ENCODE results near the gene UIMC1.
A peak's percentile ranks its signal among the peaks of the same experiment; 100 is the strongest.
"Not testable (repeated sequence)": the region's sequence is repeated elsewhere in the genome, so short reads cannot be mapped to it uniquely, and the experiment has no call there.

UIMC1 gene

DNA sequence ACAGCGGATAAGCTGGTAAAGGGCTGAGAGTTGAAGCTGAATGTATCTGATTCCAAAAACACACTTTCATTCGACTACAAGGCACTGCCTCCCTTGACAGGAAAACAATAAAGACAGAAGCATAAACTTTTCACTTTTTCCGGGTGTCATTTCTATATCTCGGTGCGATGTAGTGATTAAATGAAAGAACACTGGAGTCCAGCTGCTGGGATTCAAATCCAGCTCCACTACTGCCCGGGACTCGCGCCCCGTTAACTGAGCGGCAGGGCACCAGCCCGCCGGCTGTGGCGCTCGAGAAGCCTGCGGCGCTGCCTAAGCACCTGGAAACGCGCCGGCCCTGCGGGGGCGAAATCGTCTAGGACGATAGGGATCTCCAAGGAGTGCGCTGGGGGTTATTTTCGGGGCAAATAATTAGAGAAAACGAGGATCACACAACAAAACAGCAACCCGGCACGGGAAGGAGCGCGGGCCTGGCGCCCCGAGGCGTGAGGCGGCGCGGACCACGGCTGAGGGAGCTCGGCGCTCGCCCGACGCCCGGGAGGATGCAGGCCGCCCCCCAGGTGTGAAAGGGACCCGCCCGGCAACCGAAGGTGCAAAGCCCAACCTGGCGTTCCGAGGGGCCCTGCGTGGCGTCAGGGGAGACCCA lies 837 bp downstream of the UIMC1 start:
- peak; percentile 57 for DNase-seq (ENCODE audit: low read depth)

DNA sequence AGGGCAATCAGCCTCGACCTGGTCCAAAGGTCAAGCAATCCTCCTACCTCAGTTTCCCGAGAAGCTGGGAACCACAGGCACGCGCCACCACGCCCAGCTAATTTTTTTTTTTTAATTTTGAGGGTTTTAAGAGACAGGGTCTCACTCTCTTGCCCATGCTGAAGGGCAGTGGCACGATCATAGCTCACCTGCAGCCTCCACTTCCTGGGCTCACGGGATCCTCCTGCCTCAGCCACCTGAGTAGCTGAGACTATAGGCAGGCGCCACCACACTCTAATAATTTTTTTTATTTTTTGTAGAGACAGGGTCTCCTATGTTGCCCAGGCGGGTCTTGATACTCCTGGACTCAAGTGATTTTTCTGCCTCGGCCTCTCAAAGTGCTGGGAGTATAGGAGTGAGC lies 1.6 kb downstream of the UIMC1 start:
- no peak for DNase-seq (ENCODE audit: low read depth)

DNA sequence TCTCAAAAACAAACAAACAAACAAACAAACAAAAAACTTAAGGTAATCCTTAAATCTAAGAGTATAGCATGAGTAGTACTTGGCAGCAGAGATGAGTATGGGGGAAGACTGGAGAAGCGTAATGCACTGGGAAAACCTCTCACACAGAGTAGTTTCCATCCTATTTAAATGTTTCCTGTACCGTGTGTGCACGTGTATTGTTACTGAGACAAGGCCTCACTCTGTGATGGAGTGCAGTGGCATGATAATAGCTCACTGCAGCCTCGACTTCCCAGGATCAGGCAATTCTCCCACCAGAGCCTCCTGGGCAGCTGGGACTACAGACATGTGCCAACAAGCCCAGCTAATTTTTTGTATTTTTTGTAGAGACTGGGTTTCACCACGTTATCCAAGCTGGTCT lies 2.9 kb downstream of the UIMC1 start:
- DNase-seq (ENCODE audit: low read depth) = no peak

DNA sequence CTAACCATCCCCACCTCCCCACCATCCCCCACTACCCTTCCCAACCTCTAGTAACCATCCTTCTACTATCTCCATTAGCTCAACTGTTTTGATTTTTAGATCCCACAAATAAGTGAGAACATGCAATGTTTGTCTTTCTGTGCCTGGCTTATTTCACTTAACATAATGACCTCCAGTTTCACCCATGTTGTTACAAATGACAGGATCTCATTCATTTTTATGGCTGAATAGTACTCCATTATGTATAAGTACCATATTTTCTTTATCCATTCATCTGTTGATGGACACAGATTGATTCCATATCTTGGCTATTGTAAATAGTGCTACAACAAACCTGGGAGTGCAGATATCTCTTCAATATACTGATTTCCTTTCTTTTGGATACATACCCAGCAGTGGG lies 7.1 kb downstream of the UIMC1 start:
- DNase-seq (ENCODE audit: low read depth) = not testable (repeated sequence)

DNA sequence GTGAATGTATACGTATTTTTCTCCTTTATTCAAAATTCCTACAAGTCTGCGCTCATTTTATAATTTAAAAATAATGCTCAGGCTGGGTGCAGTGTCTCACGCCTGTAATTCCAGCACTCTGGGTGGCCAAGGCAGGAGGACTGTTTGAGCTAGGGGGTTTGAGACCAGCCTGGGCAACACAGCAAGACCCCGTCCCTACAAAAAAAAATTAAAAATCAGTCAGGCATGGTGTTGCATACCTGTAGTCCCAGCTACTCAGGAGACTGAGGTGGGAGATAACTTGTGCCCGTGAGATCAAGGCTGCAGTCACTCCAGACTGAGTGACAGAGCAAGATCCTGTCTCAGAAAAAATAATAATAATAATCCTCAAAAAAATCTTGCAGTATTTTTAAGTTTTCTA lies 7.8 kb downstream of the UIMC1 start:
- DNase-seq (ENCODE audit: low read depth) = no peak

DNA sequence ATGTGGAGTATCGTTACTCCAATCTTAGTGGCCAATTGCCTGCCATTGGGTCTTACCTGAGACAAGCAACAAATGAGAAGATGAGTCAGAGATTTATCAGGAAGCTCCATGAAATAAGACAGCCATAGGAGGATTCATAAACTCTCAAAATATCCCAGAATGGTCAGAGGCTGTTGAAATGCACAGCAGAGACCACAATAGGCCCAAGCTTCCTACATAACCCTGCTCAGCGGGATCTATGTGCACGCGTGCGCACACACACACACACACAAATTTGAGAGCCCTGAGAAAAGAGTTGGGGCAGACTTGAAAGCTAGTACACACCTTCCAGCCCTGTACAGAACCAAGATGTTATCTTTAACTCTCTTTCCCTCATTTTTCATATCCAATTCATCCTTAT lies 9.8 kb downstream of the UIMC1 start:
- no peak for DNase-seq (ENCODE audit: low read depth)

DNA sequence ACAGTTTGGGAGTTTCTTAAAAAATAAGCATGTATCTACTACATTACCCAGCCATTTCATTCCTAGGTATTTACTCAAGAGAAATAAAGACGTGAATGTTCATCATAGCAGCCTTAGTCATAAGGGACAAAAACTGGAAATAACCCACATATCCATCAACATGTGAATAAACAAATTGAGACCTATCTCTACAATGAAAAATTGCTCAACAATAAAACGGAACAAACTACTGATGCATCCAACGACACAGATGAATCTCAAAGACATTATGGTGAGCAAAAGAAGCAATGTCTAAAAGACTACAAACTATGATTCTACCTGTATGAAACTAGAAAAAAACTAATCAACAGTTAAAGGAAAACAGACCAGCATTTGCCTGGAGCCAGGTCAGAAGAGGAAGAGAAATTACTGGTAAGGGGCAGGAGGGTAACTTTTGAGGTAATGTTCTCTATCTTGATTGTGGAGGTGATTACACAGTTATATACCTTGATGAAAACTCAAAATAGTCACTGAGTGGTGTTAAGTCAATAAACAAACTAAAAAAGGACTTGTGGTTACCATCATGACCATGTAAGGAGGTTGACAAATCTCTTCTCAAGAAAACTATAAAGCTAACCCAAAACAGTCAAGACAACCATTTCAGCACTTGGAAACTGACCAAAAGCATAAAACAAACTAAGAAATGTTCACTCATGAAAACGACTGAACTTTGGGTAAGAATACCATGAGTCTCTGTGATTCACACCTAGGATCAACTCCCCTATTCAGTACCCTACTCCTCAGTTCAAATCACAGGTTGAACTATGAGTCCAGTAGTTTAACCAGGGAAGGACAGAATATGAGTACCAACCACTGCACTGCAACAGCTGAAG lies 10.4 kb downstream of the UIMC1 start:
- no peak for DNase-seq (ENCODE audit: low read depth)

DNA sequence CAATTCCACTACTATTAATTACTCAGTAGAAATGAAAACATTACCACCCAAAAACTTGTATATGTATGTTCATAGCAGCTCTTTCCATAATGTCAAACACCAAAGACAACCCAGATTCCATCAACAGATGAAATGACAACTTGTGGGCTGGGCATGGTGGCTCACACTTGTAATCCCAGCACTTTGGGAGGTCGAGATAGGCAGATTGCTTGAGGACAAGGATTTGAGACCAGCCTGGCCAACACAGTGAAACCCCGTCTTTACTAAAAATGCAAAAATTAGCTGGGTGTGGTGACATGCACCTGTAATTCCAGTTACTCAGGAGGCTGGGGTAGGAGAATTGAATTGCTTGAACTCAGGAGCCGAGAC lies 11.5 kb downstream of the UIMC1 start:
- no peak for DNase-seq (ENCODE audit: low read depth)

DNA sequence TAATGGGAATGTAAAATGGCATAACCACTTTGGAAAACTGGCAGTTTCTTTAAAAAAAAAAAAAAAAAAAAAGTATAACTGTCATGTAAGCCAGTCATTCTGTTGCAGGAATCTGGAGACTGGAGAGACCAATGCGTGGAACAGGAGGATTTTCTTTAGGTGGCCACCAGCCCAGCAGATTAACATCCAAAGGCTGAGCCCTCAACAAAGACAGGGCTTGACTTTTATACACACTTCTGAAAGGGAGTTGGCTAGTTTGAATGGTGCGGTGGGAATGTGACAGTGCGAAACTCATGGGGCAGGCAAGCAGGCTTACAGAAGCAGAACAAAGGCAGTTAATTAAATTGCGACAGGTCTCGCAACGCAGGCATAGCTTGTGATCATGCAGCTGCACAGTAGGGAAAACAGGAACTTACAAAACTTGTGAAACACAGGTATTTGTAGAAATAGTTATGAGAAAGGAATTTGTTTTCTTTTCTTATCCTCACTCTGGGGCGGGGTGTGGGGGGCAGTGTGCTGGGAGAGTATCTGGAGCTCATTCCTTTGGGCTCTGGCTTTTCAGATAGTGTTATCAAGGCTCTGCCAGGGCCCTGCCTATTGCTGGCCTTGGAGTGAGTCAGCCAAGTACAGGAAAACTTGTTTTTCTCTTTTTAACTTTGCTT lies 12.0 kb downstream of the UIMC1 start:
- no peak for DNase-seq (ENCODE audit: low read depth)

DNA sequence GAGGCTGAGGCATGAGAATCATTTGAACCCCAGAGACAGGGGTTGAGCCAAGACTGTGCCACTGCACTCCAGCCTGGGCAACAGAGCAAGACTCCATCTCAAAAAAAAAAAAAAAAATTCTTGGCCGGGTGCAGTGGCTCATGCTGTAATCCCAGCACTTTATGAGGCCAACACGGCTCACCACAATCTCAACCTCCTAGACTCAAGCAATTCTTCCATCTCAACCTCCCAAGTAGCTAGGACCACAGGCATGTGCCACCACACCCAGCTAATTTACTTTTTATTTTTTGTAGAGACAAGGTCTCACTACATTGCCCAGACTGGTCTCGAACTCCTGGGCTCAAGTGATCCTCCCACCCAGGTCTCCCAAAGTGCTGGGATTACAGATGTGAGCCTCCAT lies 13.5 kb downstream of the UIMC1 start:
- not testable (repeated sequence) for DNase-seq (ENCODE audit: low read depth)

DNA sequence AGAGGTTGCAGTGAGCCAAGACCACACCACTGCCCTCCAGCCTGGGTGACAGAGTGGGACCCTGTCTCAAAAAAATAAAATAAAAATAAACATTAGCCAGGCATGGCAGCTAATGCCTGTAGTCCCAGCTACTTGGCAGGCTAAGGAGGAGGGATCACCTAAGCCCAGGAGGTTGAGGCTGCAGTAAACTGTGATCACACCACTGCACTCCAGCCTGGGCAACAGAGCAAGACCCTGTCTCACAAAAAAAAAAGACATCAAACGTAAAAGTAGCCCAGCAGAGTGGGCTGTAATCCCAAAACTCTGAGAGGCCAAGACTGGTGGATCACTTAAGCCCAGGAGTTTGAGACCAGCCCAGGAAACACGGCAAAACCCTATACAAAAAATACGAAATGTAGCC lies 19.0 kb downstream of the UIMC1 start:
- DNase-seq (ENCODE audit: low read depth) = no peak

DNA sequence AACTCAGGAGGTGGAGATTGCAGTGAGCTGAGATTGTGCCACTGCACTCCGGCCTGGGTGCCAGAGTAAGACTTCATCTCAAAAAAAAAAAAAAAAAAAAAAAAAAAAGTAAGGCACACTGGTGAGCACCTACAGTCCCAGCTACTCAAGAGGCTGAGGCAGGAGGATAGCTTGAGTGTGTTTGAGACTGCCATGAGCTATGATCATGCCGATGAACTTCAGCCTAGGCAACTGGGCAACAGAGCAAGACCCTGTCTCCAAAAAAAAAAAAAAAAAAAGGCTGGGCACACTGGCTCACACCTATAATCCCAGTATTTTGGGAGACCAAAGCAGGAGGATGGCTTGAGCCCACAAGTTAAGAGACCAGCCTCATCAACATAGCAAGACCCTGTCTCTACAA lies 20.3 kb downstream of the UIMC1 start:
- DNase-seq (ENCODE audit: low read depth) = no peak

DNA sequence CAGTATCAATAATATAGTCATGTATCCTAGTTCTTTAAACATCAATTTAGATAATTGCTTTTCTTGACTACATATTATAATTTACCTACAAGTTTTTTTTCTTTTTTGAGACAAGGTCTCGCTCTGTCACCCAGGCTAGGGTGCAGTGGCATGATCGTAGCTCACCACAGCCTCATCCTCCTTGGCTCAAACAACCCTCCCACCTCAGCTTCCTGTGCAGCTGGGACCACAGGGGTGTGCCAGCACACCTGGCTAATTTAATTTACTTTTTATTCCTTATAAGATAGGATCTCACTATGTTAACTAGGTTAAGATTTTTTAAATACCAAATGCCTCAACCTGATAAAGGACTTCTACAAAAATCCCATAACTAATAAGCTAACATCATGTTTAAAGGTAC lies 21.1 kb downstream of the UIMC1 start:
- DNase-seq (ENCODE audit: low read depth) = no peak

DNA sequence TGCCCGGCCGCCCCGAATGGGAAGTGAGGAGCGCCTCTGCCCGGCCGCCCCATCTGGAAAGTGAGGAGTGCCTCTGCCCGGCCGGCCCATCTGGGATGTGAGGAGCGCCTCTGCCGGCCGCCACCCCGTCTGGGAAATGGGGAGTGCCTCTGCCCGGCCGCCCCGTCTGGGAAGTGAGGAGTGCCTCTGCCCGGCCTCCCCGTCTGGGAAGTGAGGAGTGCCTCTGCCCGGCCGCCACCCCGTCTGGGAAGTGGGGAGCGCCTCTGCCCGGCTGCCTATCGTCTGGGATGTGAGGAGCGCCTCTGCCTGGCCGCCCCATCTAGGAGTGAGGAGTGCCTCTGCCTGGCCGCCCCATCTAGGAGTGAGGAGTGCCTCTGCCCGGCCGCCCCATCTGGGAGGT lies 22.4 kb downstream of the UIMC1 start:
- DNase-seq (ENCODE audit: low read depth) = not testable (repeated sequence)

DNA sequence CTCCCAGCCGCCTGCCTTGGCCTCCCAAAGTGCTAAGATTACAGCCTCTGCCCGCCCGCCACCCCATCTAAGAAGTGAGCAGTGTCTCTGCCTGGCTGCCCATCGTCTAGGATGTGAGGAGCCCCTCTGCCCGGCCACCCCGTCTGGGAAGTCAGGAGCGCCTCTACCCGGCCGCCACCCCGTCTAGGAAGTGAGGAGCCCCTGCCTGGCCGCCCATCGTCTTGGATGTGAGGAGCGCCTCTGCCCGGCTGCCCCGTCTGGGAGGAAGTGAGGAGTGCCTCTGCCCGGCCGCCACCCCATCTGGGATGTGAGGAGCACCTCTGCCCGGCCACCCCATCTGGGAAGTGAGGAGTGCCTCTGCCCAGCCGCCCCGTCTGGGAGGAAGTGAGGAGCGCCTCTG lies 23.0 kb downstream of the UIMC1 start:
- not testable (repeated sequence) for DNase-seq (ENCODE audit: low read depth)

DNA sequence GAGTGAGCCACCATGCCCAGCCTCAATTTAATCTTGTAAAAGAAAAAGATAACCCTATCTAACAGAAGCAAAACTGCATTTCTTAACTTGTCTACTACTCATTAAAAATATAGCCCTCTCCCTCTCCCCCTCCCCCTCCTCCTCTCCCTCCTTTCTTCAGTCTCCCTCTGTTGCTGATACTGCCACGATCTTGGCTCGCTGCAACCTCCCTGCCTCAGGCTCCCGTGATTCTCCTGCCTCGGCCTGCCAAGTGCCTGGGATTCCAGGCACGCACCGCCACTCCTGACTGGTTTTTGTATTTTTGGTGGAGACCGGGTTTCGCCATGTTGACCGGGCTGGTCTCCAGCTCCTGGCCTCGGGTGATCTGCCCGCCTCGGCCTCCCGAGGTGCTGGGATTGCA lies 23.5 kb downstream of the UIMC1 start:
- not testable (repeated sequence) for DNase-seq (ENCODE audit: low read depth)

DNA sequence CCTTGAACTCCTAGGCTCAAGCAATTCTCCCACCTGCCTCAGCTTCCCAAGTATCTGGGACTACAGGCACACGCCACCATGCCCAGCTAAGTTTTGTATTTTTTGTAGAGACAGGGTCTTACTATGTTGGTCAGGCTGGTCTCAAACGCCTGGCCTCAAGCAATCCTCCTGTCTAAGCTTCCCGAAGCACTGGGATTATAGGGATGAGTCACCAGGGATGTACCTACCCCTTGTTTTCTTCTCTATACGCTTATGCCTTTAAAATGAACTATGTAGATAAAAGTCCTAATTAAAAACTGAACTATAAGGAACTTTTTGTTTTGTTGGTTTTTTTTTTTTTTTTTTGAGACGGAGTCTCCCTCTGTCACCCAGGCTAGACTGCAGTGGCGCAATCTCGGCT lies 25.8 kb downstream of the UIMC1 start:
- DNase-seq (ENCODE audit: low read depth) = no peak

DNA sequence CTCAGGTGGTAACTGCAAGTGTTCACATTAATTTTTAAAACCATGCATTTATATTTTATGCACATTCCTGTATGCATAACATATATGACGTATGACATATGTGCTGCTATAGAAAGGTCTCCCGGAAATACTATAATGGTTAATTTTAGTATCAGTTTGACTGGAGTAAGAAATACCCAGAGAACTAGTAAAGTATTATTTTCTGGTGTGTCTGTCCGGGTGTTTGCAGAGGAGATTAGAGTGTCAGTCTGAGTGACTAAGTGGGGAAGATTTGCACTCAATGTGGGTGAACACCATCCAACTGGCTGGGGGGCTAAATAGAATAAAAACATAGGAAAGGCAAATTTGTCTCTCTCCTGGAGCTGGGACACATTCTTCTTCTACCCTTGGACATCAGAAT lies 26.9 kb downstream of the UIMC1 start:
- no peak for DNase-seq (ENCODE audit: low read depth)

DNA sequence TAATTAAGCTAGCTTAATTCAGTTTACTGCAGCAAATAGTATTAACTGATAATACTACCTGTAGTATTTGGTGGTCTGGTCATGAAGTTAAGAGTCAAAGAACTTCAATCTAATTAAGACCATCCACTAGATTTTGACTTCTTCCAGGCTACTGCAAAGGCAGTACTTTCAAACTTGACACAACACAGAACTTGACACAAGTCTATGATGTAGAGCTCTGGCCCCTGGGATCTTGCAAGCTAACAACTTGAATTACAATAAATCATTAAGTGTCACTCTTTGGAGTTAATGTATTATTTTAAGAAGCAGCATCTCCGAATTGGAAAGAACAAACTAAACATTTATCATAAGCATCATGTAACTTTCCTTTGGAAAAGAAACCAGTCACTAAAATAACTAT lies 40.9 kb downstream of the UIMC1 start:
- DNase-seq (ENCODE audit: low read depth) = no peak

DNA sequence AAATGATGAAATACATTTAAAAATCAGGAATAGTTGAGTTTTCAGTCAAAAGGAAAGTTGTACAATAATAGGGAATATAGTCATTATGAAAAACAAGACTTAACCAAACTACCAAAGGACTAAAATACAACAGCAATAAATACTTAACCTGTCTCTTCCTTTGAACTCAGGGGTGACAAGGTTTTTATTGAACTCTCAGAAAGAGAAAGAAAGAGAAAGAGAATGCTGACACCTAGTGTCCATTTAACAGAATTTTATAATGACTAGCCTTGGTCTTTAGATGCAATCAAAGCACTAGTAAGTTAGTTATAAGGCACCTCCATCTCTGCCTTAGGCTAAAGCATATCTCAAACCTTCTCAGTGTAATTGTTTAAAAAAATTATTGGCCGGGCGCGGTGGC lies 47.5 kb downstream of the UIMC1 start:
- DNase-seq (ENCODE audit: low read depth) = no peak

DNA sequence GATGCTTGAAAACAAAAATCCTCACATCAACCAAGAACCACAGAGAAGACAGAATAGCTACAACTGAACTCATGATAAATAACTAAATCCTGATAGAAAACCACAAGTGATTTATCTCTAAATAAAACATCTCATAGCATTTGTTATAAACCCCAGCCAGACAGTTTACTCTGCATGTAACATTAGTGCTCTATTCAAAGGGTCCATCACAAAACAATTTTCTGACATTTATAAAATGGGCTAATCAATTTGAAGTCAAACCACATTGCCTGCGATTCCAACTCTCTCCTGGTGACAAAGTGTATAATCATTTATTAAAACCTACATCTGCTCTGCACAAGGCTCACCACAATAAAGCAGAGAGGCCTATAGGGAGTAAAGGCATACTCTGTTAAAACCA lies 49.8 kb downstream of the UIMC1 start:
- DNase-seq (ENCODE audit: low read depth) = no peak

DNA sequence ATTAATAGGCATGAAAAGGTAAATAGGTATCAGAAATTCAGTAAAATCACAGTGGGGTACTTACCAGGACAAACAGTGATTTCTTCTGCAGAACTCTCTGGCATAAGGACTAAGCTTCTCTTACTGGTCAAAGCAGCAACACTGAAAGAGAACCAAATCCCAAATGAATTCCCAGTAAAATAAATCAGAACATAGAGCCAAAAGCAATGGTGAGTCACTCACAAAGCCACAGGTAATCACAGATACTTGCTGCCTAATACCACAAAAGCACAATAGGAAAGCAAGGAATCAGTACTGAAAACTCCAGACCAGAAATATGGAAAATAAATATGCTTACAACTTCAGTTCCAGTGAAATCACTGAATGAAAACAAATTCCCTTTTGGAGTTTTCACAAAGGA lies 50.7 kb downstream of the UIMC1 start:
- no peak for DNase-seq (ENCODE audit: low read depth)

DNA sequence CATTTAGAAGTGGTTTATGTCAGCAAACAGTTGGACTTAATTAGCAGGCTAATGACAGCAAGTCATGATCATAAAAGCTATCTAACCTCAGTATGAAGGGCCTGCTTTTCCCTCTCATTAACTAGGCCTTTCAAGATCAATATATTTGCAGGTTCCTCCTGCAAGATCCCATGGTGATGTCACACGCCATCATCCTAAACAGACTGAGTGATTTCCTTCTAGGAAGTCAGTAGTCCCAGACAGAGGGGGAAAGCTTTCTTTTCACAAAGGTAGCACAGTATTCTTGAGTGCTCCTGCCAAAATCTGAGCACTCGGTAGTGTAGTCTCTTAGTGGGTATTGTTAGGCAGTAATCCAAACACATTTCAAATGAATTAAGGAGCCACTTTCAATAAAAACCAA lies 52.5 kb downstream of the UIMC1 start:
- no peak for DNase-seq (ENCODE audit: low read depth)

Measured in activated T-helper 9 cell treated with anti-CD3 and anti-CD28 coated beads, Interleukin-2, amount 50 U/mL, for 16 hours (primary cell).